ENCODE measurements around the gene SEC22A. TPM values are rescaled to one million over a fixed set of nuclear protein-coding genes. Genes with fewer than 3 reads are reported as not detected.

SEC22A gene
- total RNA-seq, 1 donor from 2014 or later, result 8.9 TPM

DNA sequence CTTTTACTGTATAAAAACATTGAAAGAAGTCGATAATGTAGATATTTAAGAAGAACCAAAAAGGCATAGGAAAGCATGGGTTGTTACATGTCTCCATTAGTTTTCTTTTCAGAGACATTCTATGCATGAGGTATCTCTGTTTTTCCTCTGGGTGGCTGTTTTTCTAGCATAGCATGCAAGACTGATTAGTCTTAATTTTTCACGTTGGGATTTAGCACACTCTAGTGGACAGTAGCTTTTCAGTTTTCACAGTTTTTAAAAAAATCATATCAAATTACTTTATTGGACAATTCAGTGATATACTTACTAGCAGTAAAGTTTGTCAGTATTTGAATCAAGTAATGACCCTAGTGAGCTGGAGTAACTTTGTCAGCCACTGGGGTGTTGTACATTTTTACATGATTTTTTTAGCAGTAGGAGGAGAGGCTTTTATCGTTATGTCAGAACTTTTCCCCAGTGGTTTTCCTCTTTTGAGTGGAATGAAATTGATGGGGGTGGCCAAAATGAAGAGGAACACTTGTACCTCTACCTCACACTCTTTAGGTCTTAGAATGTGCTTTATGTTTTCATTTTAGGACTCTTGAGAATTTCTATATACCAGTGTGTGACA lies 57.2 kb downstream of the SEC22A start:
- intact Hi-C loops (cut with DNase I), result loop anchor here (2.0 to 10.0 kb wide), 3 partner anchors 232 to 394 kb away; partner anchors contain the start of gene SEMA5B
- no peak for DNase-seq (ENCODE audit: low spot score)

DNA sequence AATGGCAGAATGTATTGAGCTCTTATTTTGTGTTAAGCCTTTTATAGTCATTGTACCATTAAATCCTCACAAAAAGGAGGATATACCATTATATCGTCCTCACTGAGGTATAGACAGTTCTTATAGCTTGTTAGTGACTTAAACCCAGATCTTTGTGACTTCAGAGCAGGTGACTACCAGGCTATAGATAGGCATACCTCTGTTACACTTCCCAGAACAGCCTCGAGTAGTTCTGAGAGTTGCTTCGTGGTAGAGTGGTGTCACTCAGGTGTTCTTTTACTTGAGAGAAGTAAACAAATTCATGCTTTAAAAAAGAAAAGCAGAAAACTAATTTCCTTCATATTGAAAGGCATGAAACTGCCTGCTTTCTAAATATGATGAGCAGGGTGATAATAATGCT lies 59.9 kb downstream of the SEC22A start:
- no peak for DNase-seq (ENCODE audit: low spot score)
- intact Hi-C loops (cut with DNase I), result no loop called here

DNA sequence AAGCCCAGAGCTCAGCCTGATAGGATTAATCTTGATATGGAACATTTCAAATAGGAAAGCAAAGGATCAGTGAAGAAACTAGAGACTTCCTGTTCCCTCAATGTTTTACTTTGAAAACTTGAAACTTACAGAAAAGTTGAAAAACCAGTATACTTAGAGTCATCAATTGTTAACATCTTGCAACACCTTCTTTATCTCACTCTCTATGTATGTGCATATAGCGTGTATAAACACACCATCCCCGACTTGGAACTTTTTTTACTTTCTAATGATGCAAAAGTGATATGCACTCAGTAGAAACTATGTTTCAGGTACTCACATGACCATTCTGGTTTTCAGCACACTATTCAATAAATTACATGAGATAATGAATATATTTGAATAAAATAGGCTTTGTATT lies 60.5 kb downstream of the SEC22A start:
- DNase-seq (ENCODE audit: low spot score), result no peak
- intact Hi-C loops (cut with DNase I), result no loop called here

DNA sequence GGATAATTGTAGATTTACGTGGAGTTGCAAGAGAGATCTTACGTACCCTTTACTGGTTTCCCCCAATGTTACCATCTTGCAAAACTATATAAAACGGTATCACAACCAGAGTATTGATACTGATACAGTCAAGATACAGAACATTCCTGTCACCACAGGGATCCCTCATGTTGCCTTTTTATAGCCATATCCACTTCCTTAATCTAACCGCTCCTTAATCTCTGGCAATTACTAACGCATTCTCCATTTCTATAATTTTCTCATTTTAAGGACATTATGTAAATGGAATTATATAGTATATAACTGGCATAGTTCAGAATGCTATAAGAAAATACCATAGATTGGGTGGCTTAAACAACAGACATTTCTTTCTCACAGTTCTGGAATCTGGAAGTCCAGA lies 61.1 kb downstream of the SEC22A start:
- no peak for DNase-seq (ENCODE audit: low spot score)
- intact Hi-C loops (cut with DNase I), result no loop called here

DNA sequence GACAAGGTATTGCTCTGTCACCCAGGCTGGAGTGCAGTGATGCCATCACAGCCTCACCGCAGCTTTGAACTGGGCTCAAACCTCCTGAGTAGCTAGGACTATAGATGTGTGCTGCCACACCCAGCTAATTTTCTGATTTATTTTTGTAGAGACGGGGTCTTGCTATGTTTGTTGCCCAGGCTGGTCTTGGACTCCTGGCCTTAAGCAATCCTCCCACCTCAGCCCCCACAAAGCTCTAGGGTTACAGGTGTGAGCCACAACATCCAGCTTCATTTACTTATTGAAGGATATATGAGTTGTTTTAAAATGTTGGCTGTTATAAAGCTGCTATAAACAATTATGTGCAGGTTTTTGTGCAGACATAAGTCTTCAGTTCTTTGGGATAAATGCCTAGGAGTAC lies 62.2 kb downstream of the SEC22A start:
- intact Hi-C loops (cut with DNase I), result no loop called here
- no peak for DNase-seq (ENCODE audit: low spot score)

DNA sequence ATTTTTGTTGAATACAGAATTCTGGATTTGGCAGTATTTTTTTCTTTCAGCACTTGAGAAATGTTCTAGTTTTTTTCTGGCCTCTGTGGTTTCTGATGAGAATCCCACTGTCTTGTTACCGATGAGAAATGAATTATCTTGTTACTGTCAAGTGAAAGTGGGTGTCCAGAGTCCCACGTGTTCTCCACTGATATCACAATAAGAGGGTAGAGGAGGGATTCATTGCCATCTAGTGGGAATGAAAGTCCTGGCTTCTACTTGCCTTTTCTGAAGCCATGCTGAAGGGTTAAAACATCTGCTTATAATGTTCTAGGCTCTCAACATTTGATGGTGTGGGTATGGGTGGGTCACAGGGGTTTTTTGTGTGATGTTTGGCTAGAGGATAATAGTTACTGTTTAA lies 66.1 kb downstream of the SEC22A start:
- no peak for DNase-seq (ENCODE audit: low spot score)
- intact Hi-C loops (cut with DNase I), result no loop called here

DNA sequence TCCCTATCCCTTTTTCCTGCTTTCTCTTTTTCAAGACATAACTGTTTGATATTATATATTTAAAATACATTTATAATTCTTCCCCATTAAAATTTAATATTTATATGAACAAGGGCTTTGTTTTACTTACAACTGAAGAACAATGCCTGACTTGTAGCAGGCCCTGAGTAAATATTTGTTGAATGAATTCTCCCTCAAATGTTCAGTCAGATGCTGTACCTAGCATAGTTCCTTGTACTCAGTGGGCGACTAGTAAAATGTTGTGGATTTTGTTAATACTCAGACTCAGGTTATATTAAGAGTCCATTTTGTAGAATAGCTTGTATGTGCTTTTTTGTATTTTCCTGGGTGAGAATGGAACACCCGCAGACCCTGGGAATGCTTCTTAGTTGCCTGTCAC lies 69.1 kb downstream of the SEC22A start:
- no peak for DNase-seq (ENCODE audit: low spot score)
- intact Hi-C loops (cut with DNase I), result no loop called here

DNA sequence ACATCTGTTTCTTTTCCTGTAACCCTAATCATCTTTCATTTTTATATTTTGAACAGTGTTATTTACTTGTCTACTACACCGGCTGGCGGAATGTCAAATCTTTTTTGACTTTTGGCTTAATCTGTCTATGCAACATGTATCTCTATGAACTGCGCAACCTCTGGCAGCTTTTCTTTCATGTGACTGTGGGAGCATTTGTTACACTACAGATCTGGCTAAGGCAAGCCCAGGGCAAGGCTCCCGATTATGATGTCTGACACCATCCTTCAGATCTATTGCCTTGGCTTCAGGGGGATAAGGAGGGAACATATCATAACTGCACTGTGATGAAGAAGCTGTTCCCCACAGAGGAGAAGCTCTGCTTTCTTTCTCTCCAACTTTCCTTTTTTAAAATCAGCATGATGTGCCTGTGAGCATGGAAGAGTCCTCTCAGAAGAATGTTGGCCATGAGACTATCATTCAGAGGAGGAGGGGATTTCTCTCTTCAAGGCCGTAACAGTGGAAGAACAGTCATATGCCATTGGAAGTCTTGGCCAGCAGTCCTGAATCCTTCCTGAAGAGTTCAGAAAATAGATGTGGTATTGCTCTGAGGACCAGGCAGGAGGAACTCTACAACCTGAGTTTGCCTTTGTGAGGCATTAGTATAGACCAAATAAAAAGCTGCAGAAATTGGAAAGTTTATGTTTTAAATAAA lies 69.9 kb downstream of the SEC22A start:
- intact Hi-C loops (cut with DNase I), result no loop called here
- no peak for DNase-seq (ENCODE audit: low spot score)

DNA sequence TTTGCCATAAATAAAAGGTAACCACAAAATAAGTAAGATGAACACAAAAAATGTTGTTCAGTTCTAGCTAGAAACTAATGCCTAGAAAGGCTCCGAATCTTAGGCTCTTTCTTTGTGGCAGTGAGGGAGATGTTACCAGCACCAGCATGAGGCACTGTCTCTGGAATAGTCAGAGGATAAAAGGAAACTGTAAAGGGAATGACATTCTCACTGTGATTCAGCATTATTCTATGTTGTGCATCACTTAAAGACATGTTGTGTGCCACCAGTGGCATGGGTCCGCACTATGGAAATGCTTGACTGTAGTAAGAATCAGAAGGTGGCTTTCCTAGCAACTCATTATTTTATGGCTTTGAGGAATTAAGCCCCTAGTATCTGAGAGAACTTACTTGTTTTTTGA lies 70.8 kb downstream of the SEC22A start:
- intact Hi-C loops (cut with DNase I), result no loop called here
- DNase-seq (ENCODE audit: low spot score), result no peak

DNA sequence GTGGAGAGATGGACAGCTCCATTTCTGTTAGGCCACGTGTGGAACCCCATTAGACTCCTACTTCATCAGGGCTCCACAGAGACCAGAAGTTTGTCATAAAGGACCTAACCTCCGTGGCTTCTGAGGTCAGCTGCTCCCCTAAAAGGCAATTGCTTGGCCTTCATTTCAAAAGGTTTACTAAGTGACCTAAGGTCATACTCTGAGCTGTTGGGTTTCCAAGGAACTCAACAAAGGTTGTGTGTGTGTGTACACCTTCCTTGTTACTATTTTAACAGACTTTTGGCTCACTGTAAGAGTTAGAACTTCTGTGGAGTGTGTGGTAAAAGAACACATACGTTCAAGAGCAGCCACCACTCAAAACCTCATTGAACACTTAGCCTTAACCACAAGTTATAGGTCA lies 73.9 kb downstream of the SEC22A start:
- DNase-seq (ENCODE audit: low spot score), result peak; percentile 35
- intact Hi-C loops (cut with DNase I), result no loop called here

DNA sequence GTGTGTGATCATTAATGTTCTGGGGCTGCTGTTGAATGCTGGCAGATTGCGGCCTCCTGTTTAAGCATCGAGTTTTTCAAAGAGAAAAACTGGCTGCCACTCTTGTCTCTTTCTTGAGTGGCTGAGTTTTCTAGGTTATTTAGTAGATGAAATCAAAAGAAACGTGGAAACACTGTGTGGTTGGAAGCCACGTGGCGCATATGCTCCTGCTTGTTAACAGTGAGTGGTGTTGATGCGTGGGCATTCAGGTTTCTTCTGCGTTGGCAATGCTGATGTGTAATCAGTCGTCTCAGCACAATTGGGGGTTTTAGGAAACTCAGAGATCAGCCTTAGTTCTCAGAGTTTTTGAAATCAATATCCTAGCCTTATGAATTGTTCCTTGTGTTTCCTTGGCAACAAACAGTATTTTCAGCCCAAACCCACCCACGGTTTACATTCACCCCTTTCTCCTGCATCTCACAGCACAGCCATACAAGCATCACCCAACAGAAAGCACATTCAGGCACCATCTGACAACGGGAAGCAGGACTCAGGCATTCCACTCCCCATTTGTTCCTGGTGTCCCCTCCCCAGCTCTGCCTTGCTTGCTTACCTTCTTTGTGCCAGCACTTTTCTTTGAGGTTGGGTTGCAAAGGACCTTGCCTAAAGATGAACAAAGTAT lies 74.7 kb downstream of the SEC22A start:
- intact Hi-C loops (cut with DNase I), result no loop called here
- peak; percentile 35 for DNase-seq (ENCODE audit: low spot score)

DNA sequence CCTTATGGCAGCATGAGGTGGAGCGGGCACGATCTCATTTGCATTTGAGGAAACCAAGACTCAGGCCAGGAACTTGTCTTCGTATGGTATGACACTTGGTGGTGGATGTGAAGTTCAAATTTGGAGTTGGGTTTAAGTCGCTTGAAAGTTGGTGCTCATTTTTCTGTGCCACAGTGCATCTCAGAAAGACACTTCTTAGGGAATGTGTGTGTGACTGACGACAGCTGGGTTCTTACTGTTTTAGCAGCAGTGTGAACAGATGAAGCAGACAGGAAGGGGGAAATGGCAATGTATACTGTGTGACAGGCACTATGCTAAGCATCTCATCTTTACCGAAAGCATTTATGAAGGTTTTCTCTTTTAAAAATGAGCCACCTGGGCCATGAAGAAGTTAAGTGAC lies 75.4 kb downstream of the SEC22A start:
- intact Hi-C loops (cut with DNase I), result no loop called here

DNA sequence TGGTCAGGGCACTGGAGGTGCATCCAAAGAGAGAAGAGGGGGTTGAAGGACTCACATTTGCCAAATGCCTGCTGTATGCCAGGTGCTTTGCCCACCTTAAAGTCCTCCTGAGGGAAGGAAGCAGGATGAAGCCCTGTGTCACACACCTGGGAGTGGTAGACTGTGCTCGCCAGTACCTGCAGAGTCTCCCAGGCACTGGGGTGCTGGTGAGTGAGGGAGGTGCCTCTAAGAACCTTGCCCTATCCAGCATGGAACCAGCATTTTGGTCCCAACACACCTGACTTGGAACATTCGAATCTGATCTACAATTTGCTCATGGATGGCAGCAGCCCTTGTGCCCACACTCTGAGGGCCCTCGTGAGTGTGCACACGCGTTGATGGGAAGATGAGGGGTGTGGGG lies 76.7 kb downstream of the SEC22A start:
- intact Hi-C loops (cut with DNase I), result no loop called here
- DNase-seq (ENCODE audit: low spot score), result peak; percentile 72

More for the DNA sequence above, 75.4 kb downstream of the SEC22A start:
- DNase-seq (ENCODE audit: low spot score), result no peak

DNA sequence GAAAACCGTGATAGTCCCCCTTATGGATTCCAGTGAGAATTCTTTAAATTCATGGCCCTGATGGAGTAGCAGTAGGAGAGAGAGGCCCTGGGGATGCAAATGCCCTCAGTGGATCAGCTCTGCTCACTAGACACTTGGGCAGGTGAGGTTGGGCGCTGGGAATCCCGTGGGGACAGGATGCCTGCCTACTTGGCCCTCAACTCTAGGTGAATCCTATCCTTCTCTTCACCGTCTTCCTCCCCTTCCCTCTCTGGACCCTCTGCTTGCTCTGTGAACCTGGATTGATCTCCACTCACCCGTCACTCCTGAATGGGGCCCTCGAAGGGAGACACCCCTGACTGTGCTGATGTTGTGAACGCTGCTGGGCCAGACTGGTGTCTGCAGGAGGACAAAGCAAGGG lies 77.4 kb downstream of the SEC22A start:
- intact Hi-C loops (cut with DNase I), result no loop called here
- peak; percentile 36 for DNase-seq (ENCODE audit: low spot score)

DNA sequence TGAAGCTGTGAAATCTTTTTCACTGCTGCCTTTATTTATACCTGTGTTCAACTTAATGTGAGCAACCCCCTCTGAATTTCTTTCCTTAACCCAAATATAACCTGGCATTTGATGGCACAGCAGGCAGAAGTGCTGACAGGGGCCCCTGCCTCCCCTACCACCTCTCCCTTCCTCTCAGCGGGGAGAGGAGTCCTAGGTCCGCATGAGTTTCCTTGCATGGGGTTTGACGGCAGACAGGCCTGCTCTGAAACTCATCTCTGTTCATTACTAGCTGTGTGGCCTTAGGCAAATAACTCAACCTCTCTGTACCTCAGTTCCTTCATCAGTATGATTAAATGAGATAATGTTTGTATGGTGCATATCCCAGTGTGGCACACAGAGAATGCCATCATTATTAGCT lies 79.7 kb downstream of the SEC22A start:
- intact Hi-C loops (cut with DNase I), result no loop called here

DNA sequence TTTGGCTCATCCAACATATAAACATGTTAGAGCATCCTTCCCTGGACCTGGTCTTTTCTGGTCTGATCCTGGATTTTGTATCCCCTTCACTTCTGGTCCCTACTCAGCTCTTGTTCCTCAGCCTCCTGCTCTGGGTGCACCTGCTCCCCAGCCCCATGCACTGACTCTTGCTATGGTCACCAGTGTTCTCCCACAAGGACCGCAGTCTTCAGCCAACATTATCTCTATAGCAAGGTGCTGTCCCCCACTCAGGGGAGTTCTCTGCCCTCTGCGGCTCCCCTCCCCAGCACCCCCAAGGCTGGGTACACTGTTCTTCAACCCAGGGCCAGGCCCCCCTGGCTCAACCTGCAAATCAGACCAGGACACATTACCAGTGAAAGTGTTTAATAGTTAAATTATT lies 80.2 kb downstream of the SEC22A start:
- intact Hi-C loops (cut with DNase I), result no loop called here
- peak; percentile 54 for DNase-seq (ENCODE audit: low spot score)

More for the DNA sequence above, 79.7 kb downstream of the SEC22A start:
- DNase-seq (ENCODE audit: low spot score), result peak; percentile 54

DNA sequence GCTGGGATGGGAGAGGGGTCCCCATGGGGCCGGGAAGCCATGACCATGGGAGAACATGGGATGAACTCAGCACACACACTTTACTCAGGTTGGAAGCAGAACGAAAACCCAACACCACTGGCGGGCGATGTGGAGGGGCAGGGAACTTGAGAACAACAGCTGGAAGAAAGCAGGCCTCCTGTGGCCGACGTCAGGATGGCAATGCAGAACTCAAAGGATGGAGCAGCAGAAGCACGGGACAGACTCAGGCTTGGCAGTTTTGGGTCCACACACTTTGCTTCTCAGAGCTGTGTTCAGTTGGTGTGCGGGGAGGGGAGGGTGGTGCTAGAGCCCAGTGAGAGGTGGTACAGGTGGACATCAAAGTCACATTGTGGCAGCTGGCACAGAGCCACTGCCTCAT lies 80.7 kb downstream of the SEC22A start:
- DNase-seq (ENCODE audit: low spot score), result peak; percentile 63
- intact Hi-C loops (cut with DNase I), result no loop called here

DNA sequence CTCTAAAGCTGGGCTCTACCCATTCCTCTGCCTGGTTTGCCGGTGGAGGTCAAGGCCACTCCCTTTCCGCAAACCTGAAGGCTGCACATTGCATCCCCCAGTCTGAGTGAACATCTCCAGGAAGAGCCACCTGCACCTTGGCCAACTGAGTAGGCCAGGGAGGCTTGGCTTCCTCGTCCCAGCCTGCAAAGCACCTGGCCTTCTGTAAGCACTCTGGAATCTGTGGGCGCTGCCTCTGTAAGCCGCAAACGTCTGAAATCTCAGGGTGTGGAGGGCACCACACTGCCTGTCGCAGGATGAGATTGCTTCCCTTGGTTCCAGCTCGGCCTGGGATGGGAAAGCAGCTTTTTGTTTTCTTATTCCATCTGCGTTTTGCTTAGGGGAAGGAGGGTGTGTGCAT lies 81.3 kb downstream of the SEC22A start:
- peak; percentile 68 for DNase-seq (ENCODE audit: low spot score)
- intact Hi-C loops (cut with DNase I), result no loop called here

DNA sequence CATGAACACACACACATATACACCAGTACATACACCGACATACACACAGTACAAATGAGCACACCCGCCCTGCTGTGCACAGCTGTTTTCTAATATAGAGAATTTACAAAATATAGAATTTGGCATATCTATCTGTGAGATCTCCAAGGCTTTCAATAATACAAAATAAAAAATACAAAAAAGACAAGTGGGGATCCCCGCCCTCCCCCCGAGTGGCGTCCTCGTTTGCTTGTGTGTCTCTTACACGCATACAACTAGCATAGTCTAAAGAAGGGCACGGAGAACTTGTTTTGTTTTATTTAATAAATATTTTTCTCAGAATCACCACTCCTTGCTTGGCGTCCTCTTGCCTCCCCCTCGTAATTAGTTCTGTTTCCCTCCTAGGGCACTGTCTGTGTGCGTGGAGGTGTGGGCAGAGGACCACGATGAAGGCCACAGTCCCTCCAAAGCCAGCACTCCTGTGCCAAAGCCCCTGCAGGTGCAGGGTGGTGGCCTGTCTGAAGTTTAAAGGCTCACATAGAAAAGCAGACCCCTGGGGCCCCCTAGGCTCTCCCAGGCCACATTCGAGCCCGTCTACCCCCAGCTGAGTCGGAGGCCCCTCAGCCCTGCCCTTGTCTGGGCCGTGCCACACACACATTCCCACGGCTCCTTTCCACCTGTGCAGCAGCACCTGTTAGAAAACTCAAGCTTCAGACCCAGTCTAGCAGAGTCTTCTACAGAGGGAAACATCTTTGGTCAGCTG lies 82.1 kb downstream of the SEC22A start:
- DNase-seq (ENCODE audit: low spot score), result peak; percentile 73
- intact Hi-C loops (cut with DNase I), result no loop called here

DNA sequence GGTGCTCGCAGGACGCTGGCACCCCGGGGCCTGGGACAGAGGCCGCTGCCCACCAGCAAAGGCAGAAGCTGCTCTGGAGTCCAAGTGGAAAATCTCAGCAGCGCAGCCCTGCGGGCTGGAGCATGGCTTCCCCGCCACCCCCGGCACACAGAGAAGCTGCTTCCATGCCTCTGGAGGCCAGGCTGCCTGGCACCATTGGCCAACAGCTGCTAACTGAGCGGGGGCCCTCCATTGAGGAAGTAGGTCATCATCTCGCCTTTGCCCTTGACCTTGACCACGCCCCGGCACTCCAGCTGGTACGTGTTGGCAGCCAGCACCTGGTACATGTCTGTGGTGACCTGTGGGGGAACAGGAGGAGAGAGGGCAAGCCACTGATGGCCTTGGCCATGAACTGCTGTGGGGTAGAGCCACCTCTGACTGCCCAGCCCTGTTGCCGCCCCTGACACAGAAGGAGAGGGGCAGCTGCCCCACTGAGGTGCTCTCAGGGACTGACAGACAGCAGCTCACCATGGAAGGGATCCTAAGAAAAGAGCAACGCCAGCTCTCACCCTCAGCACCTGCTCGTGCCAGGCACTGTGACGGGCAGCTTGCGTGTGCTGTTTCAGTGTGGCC lies 82.8 kb downstream of the SEC22A start:
- intact Hi-C loops (cut with DNase I), result no loop called here
- peak; percentile 61 for DNase-seq (ENCODE audit: low spot score)

Data from cardiac septum (tissue), 1 donor.